Fibroblast of skin of right quadriceps (primary cell): ENCODE measurements around the gene COL6A3.
"Not testable (repeated sequence)": the region's sequence is repeated elsewhere in the genome, so short reads cannot be mapped to it uniquely, and the experiment has no call there.

Source experiments
- DNase-seq: peaks from one replicate; pipeline ENCODE4 v3.0.0-alpha.2; 2013

COL6A3 gene

DNA sequence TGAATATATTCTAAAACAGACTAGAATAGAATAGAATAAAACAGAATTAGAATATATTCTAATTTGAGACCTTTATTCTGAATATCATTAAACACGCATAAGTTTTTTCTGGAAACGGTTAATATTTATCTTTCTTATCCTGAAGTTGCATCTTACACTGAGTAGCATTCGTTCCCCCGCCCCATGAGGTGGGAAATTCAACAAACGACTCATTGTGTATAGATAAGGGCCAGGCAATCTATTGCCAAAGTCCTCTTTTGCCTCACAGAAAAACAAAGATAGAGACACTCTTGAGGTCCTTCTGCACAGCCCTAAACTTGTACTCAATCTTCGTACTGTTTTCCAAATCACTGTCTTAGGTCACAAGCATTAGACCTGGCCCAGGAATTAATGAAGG, 98.1 kb downstream of the COL6A3 start:
- DNase-seq, result peak; percentile 61

DNA sequence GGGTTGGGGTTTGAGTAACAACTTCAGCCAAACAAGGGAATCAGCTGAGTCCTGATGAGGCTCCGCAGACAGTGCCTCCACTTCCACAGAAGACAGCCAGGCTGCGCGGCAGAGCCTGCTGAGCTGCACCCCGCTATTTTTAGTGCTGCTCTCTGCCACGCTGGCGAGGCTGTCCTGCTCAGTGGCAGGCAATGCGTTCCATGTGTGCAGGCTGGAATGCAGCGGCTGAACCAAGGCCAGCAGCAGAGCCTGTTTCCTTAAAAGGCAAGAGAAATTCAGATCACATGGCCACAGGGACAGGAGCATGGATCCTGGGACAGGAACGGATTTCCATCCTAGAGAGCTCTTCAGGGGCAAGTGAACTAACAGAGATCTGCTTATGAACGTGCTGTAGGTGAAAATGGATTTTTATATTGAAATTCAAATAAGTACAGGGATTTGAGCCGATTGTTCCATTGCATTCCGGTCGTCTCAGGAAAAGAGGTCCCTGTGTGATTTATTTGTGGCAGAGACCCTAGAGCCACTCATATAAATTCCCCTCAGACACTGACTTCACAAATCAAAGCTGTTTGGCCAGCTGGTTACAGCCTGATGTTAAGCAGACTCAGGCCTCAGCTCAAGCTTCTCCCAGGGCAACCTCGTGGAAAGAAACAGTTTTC, 98.7 kb downstream of the COL6A3 start:
- DNase-seq, result peak; percentile 99

GRCh38 chr2:237314681-237315080, 99.3 kb downstream of the COL6A3 start:
- DNase-seq, result no peak

- DNase-seq, result no peak
These were observed 99.8 kb downstream of the COL6A3 start for GRCh38 chr2:237314198-237314597.

DNA sequence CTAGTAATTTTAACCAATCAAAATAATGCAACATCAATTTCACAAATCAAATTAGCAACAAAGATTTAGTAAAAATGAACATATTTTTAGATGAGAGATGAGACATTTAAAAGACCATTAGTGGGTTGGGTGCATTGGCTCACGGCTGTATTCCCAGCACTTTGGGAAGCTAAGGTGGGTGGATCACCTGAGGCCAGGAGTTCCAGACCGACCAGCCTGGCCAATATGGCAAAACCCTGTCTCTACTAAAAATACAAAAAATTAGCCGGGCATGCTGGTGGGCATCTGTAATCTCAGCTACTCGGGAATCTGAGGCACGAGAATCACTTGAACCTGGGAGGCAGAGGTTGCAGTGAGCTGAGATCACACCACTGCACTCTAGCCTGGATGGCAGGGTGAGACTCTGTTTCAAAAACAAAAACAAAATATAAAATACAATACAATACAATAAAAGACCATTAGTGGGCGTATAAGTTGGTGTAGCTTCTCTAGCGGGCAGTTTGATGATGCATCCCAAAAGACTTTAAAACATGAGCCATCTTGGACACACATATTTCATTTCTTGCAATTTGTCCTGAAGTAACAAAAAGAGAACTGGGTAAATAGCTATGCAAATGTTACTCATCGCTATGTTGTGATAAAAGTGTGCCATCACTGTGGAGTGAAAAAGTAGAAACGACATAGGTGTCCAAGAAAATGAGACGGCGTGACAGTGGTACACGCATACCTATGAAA, 101.8 kb downstream of the COL6A3 start:
- DNase-seq, result peak; percentile 79

- DNase-seq, result no peak
These were observed 103.3 kb downstream of the COL6A3 start for GRCh38 chr2:237310515-237311114.

DNA sequence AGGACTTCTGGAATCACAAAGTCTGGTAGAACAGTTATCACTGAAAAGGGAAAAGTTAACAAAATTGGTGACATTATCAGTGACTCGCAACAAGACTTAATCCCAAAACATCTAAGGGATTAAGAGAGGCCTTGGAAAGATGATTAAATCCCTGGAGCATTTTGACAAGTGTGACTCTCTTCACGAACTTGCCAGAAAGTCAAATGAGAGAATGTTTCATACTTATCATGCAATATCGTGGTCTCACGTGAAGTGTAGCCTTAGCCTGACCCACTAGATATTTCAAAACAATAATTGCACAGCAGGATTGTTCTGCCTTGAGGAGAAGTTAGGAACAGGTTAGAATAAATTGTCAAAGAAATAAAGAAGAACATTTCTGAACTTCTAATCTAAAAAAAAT, 104.5 kb downstream of the COL6A3 start:
- DNase-seq, result peak; percentile 76

DNA sequence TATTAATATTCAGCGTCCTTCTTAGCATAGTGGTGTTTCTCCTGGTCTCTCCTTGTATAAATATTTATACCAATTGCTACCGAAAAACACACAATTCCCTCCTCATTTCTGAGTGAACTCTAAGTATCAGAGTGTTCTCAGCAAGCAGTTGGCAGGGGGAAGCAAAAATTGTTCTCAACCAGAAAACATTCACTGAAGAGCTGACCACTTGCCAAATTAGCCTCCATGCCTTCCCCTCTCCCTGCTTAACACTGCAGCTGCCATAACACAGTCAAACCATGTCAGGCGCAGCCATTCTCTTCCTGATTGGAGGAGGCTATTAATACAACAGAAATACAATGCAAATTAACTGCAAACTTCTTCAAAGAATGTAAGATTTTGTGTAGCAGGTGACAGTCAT, 105.0 kb downstream of the COL6A3 start:
- no peak for DNase-seq

DNA sequence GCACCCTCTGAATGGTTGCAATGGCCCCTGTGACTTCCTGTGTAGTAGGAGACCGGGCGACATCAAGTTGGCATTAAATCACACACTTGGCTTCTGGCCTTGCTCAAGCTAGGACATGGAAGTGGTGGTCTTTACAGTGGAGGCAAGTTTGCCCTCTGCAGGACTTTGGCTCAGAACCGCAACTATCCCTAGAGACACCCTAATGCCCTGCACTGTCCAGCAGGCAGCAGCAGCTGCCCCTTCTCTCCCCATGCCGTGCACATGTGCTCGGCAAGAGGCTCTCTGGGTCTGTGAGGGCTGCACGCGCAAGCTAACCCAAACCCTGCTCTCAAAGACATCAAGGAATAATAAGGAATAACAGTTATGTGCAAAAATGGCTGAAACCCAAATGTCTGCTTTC, 106.5 kb downstream of the COL6A3 start:
- DNase-seq, result no peak

GRCh38 chr2:237306787-237307170, 107.2 kb downstream of the COL6A3 start:
- DNase-seq, result no peak

- peak; percentile 78 for DNase-seq
These were observed 107.7 kb downstream of the COL6A3 start for GRCh38 chr2:237306083-237306786.

DNA sequence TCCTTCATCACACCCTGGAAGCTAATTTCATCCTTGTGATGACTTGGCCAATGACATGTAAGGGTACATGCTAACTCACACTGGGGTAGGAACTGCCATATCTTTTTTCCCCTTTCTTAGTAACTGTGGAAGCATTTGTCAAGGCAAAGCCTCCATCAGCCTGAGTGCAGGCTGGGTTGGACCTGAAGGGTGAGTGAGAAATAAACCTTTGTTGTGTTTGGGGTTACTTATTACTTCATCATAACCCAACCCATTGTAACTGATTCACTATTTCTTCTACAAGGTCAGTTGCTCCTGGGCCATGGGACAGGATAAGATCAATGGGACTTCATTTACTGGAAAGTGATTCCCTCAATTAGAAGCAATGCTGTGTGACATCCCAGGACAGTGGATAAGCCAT, 108.4 kb downstream of the COL6A3 start:
- no peak for DNase-seq

- peak; percentile 95 for DNase-seq
These were observed 109.0 kb downstream of the COL6A3 start for GRCh38 chr2:237304763-237305514.

- not testable (repeated sequence) for DNase-seq
These were observed 110.7 kb downstream of the COL6A3 start for GRCh38 chr2:237303244-237303643.

DNA sequence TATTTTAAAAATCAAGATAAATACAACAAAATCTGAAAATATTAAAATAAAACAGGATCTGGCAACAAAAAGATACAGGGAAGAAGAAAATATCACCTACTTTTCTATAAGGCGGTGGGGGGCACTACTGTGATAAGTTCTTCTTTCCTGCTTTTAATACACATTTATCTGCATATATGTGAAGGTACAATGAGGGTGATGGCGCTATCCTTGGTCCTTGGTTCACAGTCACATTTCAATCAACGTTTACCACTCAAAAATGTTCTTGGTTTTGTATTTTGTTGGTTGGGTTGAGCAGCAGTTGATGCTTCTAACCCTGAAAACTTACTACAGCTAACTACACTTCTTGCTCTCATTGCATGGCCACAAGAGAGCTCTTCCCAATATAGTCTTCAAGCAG, 112.4 kb downstream of the COL6A3 start:
- no peak for DNase-seq

DNA sequence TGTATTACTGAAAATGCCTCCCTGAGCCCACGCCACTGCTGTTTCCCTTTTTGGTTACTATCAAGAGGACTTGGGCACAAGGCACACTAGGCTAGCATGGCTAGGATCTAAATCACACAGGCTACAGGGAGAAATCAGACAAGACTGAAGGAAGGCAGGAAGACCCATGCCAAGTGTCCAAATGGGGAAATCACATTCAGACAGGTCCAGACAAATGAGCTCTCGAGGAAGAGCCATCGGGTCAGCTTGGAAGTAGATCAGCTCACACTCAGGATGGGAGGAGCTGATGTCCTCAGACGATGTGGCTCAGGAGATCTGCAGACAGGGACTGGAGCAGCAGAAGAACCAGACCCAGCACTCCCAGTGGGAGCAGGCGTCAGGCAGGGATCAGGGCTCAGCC, 113.2 kb downstream of the COL6A3 start:
- DNase-seq, result no peak

DNA sequence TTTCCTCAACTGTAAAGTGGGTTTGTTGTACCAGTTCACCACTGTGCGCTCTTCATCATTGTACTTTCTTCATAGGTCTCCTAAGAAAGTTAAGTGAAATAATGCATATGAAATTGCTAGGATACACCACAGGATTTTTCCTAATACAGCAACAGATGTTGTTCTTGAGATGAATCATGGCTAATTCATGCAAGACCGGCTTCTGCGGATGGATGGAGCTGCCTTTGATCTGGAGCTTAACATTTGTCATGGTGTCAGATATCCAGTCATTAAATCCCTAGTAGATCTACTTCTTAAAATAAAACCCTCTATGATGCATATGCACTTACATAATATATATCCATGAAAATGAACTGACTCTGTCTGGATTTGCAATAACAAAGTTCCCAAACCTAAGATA, 114.1 kb downstream of the COL6A3 start:
- DNase-seq, result peak; percentile 99

GRCh38 chr2:237298151-237299118, 115.5 kb downstream of the COL6A3 start:
- DNase-seq, result peak; percentile 87

DNA sequence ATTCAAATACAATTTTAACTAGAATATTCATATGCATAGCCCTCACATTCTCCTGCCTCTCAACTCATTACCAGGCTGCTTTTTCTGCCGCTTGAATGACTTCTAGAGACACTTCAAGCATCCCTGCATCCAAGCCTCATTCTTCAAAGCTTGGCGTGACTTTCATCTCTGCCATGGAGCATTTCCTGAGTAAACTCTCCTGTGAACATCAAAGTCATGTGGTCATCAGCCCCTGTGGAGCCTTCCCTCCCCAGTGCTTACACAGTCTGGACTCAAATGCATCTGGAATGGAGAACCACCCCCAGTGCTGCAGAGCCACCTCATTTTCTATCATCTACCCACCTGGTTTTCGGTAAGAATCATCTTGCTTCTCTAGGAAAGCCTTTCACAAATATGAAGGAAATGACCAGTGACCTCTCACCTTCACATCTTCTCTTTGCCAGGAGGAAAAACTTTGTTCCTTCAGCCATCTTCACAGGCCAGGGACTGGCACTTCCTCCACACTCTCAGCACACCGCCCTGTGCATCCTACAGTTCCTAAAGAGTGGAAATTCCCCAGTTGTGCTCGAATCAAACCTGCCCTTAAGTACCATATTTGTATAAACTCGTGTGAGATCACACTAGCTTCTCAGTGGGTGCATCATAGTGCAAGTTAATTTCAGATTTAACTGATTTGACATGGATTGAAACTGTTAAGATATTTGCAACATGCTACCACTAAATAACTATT, 116.4 kb downstream of the COL6A3 start:
- DNase-seq, result peak; percentile 30

DNA sequence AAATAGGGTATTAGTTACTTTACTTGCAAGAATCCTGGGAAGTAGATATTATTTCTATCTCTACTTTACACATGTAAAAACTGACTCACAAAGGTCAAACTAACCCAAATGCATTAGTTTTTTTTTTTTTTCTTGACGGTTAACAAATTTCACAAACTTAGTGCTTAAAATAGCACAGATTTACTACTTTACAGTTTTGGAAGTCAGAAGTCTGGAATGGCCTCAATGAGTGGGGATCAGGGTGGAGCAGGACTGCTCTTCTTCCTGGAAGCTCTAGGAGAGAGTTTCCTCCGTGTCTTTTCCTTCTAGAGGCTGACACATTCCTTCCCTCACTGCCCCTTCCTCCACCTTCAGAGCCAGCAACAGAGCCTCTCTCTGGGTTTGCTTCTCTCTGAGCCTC, 117.2 kb downstream of the COL6A3 start:
- peak; percentile 90 for DNase-seq
